Lower leg skin (tissue), 4 donors: Measurements from ENCODE around the gene SCYL2. TPM values are rescaled to one million over a fixed set of nuclear protein-coding genes. Genes with fewer than 3 reads are reported as not detected.
"Not testable (repeated sequence)": the region's sequence is repeated elsewhere in the genome, so short reads cannot be mapped to it uniquely, and the experiment has no call there.

Source experiments
- DNase-seq, 2 donors: peaks; one replicate each; pipeline ENCODE4 v3.0.0-alpha.2; 2019; ENCODE audit warnings: low spot score in 2 of 2
- H3K4me3 ChIP-seq: fragments of 200-600 bp; sonication (generic); 2 replicates; pipeline ENCODE4 v1.5.1; 2017; ENCODE audit warnings: mild to moderate bottlenecking, low read depth; ENCODE audit not compliant: poor library complexity, severe bottlenecking
- POLR2A ChIP-seq, 2 donors: fragments of 450-650 bp; IDR thresholded peaks; one replicate each; pipeline ENCODE4 v1.6.1; 2016 to 2017; ENCODE audit warnings: antibody characterized with exemption in 2 of 2, mild to moderate bottlenecking in 1 of 2, moderate library complexity in 1 of 2
- WGBS, 2 donors: methylation state at CpG; one replicate each; pipeline ENCODE4 v1.1.5; 2018; 5-methylcytosine and 5-hydroxymethylcytosine counted together
- intact Hi-C: fragments of 100-400 bp; cut with DNase I; formaldehyde crosslinking; loops from one replicate; pipeline ENCODE4 v1.15.0; 2023; ENCODE audit warnings: low total_unique reads
- total RNA-seq, 4 donors: library from RNA; depleted of rRNA; stranded (reverse); fragments of >200 nt; gene quantifications; one replicate each; pipeline ENCODE4 v1.1.0, GENCODE V29; 2016
- TF ChIP-seq, protein P1 (sequence below), 3 donors: fragments of 450-650 bp; IDR thresholded peaks; one replicate each; pipeline ENCODE4 v1.5.1; 2016; ENCODE audit warnings: antibody characterized with exemption in 3 of 3, mild to moderate bottlenecking in 3 of 3, moderate library complexity in 2 of 3

SCYL2 gene
- total RNA-seq, 4 donors from 2014 or later: 36.9 to 66.7 (median 39.6) TPM

DNA sequence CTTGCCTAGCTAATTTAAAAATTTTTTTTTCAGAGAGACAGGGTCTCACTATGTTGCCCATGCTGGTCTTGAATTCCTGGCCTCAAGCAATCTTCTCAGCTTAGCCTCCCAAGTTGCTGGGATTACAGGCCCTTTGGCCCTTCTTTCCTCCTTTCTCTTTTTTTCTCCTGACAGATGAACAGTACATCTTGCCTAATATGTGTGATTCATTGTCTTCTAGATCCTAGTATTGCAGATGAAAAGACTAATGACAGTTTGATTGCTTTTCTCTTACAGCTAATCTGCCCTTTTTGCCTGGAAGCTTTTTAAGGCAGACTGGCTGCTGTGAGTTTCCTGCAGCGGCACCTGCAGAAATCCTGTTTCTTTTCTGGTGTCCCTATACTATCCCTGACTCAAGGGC is 12.1 kb upstream of the SCYL2 start:
- TF ChIP-seq, protein P1, sequence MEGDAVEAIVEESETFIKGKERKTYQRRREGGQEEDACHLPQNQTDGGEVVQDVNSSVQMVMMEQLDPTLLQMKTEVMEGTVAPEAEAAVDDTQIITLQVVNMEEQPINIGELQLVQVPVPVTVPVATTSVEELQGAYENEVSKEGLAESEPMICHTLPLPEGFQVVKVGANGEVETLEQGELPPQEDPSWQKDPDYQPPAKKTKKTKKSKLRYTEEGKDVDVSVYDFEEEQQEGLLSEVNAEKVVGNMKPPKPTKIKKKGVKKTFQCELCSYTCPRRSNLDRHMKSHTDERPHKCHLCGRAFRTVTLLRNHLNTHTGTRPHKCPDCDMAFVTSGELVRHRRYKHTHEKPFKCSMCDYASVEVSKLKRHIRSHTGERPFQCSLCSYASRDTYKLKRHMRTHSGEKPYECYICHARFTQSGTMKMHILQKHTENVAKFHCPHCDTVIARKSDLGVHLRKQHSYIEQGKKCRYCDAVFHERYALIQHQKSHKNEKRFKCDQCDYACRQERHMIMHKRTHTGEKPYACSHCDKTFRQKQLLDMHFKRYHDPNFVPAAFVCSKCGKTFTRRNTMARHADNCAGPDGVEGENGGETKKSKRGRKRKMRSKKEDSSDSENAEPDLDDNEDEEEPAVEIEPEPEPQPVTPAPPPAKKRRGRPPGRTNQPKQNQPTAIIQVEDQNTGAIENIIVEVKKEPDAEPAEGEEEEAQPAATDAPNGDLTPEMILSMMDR (IDR thresholded peaks at IDR 0.05): no peak
- no peak overlapping the region for H3K4me3 ChIP-seq
- no peak for DNase-seq
- 89 to 93% methylated on average over 1 of the region's 1 CpG for WGBS, 2 donors
- intact Hi-C loops: no loop called here

DNA sequence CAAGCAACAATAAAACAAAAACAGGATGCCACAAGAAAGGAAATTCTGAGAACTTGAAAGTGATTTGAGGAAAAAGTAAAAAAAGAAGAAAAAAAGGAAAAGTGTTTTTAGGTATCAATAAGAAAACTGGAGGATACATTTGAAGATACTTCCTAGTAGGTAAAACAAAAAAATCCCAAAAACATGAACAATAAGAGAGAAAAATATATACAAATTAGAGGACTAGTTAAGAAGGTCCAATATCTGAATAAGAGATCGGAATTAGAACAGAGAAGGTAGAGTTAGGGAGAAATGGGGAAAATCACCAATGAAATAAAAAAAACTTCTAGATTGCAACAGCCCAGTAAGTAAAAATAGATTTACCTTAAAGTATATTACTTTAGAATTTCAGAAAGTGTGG is 8.8 kb upstream of the SCYL2 start:
- TF ChIP-seq POLR2A (IDR thresholded peaks at IDR 0.05): no peak
- TF ChIP-seq, protein P1 (IDR thresholded peaks at IDR 0.05): no peak
- 92 to 97% methylated on average over 1 of the region's 1 CpG for WGBS, 2 donors
- no peak for DNase-seq
- intact Hi-C loops: no loop called here
- no peak overlapping the region for H3K4me3 ChIP-seq

DNA sequence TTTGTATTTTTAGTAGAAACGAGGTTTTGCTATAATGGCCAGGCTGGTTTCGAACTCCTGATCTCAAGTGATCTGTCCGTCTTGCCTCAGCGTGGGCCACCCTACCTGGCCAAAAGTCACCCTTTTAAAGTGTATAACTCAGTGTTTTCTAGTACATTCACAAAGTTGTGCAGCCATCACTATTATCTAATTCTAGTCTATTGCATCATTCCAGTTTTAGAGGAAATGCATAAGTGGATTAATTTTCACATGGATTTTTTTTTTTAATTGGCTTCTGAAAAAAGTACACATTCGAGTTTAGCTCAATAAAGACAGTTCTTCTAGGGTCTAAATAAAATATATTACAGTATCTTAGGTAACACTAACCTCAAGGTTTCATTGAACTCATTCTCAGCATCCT is 3.8 kb upstream of the SCYL2 start:
- 78 to 90% methylated on average over 5 of the region's 5 CpGs for WGBS, 2 donors
- TF ChIP-seq, protein P1 (IDR thresholded peaks at IDR 0.05): no peak
- no peak for TF ChIP-seq POLR2A (IDR thresholded peaks at IDR 0.05)
- intact Hi-C loops: no loop called here
- no peak overlapping the region for H3K4me3 ChIP-seq
- no peak for DNase-seq

DNA sequence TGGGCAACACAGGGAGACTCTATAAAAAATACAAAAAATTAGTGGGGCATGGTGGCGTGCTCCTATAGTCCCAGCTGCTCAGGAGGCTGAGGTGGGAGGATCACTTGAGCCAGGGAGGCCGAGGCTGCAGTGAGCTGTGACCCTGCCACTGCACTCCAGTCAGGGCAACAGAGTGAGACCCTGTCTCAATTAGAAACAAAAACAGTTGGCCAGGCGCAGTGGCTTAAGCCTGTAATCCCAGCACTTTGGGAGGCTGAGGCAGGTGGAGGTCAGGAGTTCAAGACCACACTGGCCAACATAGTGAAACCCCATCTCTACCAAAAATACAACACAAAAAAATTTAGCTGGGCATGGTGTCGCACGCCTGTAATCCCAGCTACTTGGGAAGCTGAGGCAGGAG is 1.9 kb upstream of the SCYL2 start:
- WGBS, 2 donors: 96 to 100% methylated on average over 5 of the region's 5 CpGs
- intact Hi-C loops, H3K4me3 ChIP-seq, DNase-seq: not testable (repeated sequence)

- intact Hi-C loops: no loop called here
Measured at GRCh38 chr12:100265732-100266584, 1.0 kb upstream of the SCYL2 start.

DNA sequence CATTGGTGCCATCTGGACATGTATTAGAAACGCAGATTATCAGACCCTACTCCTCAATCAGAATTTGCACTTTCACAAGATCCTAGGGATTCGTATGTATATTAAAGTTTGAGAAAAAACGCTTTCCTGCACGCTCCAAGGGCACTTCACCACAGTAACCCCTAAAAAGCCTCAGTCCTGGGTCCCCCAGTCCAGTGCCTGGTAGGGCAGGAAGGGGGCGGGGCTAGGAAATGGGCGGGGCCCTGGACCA is 467 bp upstream of the SCYL2 start:
- H3K4me3 ChIP-seq: peak overlapping the region; percentile 32
- WGBS, 2 donors: 1 to 3% methylated on average over 6 of the region's 6 CpGs
- DNase-seq: peak; percentile 90 to 98
- intact Hi-C loops: no loop called here
- TF ChIP-seq, protein P1 (IDR thresholded peaks at IDR 0.05): no peak
- no peak for TF ChIP-seq POLR2A (IDR thresholded peaks at IDR 0.05)

More at GRCh38 chr12:100265732-100266584, 1.0 kb upstream of the SCYL2 start:
- H3K4me3 ChIP-seq: no peak overlapping the region
- TF ChIP-seq POLR2A (IDR thresholded peaks at IDR 0.05): no peak
- TF ChIP-seq, protein P1 (IDR thresholded peaks at IDR 0.05): no peak
- no peak for DNase-seq
- 53 to 54% methylated on average over 11 of the region's 11 CpGs for WGBS, 2 donors
